ENCODE data around the gene SCN3B.
"Not testable (repeated sequence)": the region's sequence is repeated elsewhere in the genome, so short reads cannot be mapped to it uniquely, and the experiment has no call there.

Gene SCN3B

GRCh38 chr11:123683428-123684170, 29.2 kb upstream of the SCN3B start:
- TF ChIP-seq POLR2AphosphoS5 (IDR thresholded peaks at IDR 0.05; ENCODE audit: low read depth, low read length) (no peak), POLR2A (IDR thresholded peaks at IDR 0.05; ENCODE audit: low read depth, low read length) (no peak), TAF1 (IDR thresholded peaks at IDR 0.05; ENCODE audit: borderline replicate concordance, low read depth, low read length) (no peak)
- DNase-seq (ENCODE audit: insufficient read length) (no peak), FAIRE-seq (no peak)

- TF ChIP-seq POLR2AphosphoS5 (IDR thresholded peaks at IDR 0.05; ENCODE audit: low read depth, low read length): no peak
- TF ChIP-seq POLR2A (IDR thresholded peaks at IDR 0.05; ENCODE audit: low read depth, low read length): no peak
- TF ChIP-seq TAF1 (IDR thresholded peaks at IDR 0.05; ENCODE audit: borderline replicate concordance, low read depth, low read length): no peak
- FAIRE-seq: no peak
Measured at GRCh38 chr11:123682696-123683410, 28.4 kb upstream of the SCN3B start.

GRCh38 chr11:123681030-123681429, 26.6 kb upstream of the SCN3B start:
- TF ChIP-seq TAF1 (IDR thresholded peaks at IDR 0.05; ENCODE audit: borderline replicate concordance, low read depth, low read length): no peak
- no peak for TF ChIP-seq POLR2A (IDR thresholded peaks at IDR 0.05; ENCODE audit: low read depth, low read length)
- no peak for TF ChIP-seq POLR2AphosphoS5 (IDR thresholded peaks at IDR 0.05; ENCODE audit: low read depth, low read length)
- DNase-seq (ENCODE audit: insufficient read length): no peak
- FAIRE-seq: no peak

More at GRCh38 chr11:123682696-123683410, 28.4 kb upstream of the SCN3B start:
- DNase-seq (ENCODE audit: insufficient read length): no peak

- FAIRE-seq (no peak), DNase-seq (ENCODE audit: insufficient read length) (no peak)
- no peak for TF ChIP-seq TAF1 (IDR thresholded peaks at IDR 0.05; ENCODE audit: borderline replicate concordance, low read depth, low read length)
- no peak for TF ChIP-seq POLR2AphosphoS5 (IDR thresholded peaks at IDR 0.05; ENCODE audit: low read depth, low read length)
- TF ChIP-seq POLR2A (IDR thresholded peaks at IDR 0.05; ENCODE audit: low read depth, low read length): no peak
Measured at GRCh38 chr11:123678246-123678645, 23.8 kb upstream of the SCN3B start.

- DNase-seq (ENCODE audit: insufficient read length): no peak
- FAIRE-seq: no peak
- TF ChIP-seq POLR2AphosphoS5 (IDR thresholded peaks at IDR 0.05; ENCODE audit: low read depth, low read length) (no peak), POLR2A (IDR thresholded peaks at IDR 0.05; ENCODE audit: low read depth, low read length) (no peak), TAF1 (IDR thresholded peaks at IDR 0.05; ENCODE audit: borderline replicate concordance, low read depth, low read length) (no peak)
Measured at GRCh38 chr11:123677510-123677909, 23.1 kb upstream of the SCN3B start.

GRCh38 chr11:123674297-123674696, 19.9 kb upstream of the SCN3B start:
- TF ChIP-seq POLR2AphosphoS5 (IDR thresholded peaks at IDR 0.05; ENCODE audit: low read depth, low read length) (no peak), POLR2A (IDR thresholded peaks at IDR 0.05; ENCODE audit: low read depth, low read length) (no peak), TAF1 (IDR thresholded peaks at IDR 0.05; ENCODE audit: borderline replicate concordance, low read depth, low read length) (no peak)
- FAIRE-seq (no peak), DNase-seq (ENCODE audit: insufficient read length) (no peak)

GRCh38 chr11:123672568-123672967, 18.1 kb upstream of the SCN3B start:
- no peak for FAIRE-seq
- DNase-seq (ENCODE audit: insufficient read length): no peak
- TF ChIP-seq POLR2A (IDR thresholded peaks at IDR 0.05; ENCODE audit: low read depth, low read length): no peak
- no peak for TF ChIP-seq TAF1 (IDR thresholded peaks at IDR 0.05; ENCODE audit: borderline replicate concordance, low read depth, low read length)
- no peak for TF ChIP-seq POLR2AphosphoS5 (IDR thresholded peaks at IDR 0.05; ENCODE audit: low read depth, low read length)

- DNase-seq (ENCODE audit: insufficient read length) (no peak), FAIRE-seq (no peak)
- TF ChIP-seq POLR2A (IDR thresholded peaks at IDR 0.05; ENCODE audit: low read depth, low read length) (no peak), POLR2AphosphoS5 (IDR thresholded peaks at IDR 0.05; ENCODE audit: low read depth, low read length) (no peak), TAF1 (IDR thresholded peaks at IDR 0.05; ENCODE audit: borderline replicate concordance, low read depth, low read length) (no peak)
Measured at GRCh38 chr11:123671534-123671933, 17.1 kb upstream of the SCN3B start.

- TF ChIP-seq POLR2A (IDR thresholded peaks at IDR 0.05; ENCODE audit: low read depth, low read length) (no peak), TAF1 (IDR thresholded peaks at IDR 0.05; ENCODE audit: borderline replicate concordance, low read depth, low read length) (no peak), POLR2AphosphoS5 (IDR thresholded peaks at IDR 0.05; ENCODE audit: low read depth, low read length) (no peak)
- FAIRE-seq: no peak
- DNase-seq (ENCODE audit: insufficient read length): no peak
Measured at GRCh38 chr11:123670081-123670480, 15.7 kb upstream of the SCN3B start.

GRCh38 chr11:123665306-123665705, 10.9 kb upstream of the SCN3B start:
- FAIRE-seq (no peak), DNase-seq (ENCODE audit: insufficient read length) (no peak)
- no peak for TF ChIP-seq POLR2AphosphoS5 (IDR thresholded peaks at IDR 0.05; ENCODE audit: low read depth, low read length)
- no peak for TF ChIP-seq TAF1 (IDR thresholded peaks at IDR 0.05; ENCODE audit: borderline replicate concordance, low read depth, low read length)
- no peak for TF ChIP-seq POLR2A (IDR thresholded peaks at IDR 0.05; ENCODE audit: low read depth, low read length)

- not testable (repeated sequence) for DNase-seq (ENCODE audit: insufficient read length)
- peak; percentile 97 for FAIRE-seq
Measured at GRCh38 chr11:123659965-123660364, 5.5 kb upstream of the SCN3B start.

- FAIRE-seq (no peak), DNase-seq (ENCODE audit: insufficient read length) (no peak)
- no peak for TF ChIP-seq POLR2AphosphoS5 (IDR thresholded peaks at IDR 0.05; ENCODE audit: low read depth, low read length)
- TF ChIP-seq TAF1 (IDR thresholded peaks at IDR 0.05; ENCODE audit: borderline replicate concordance, low read depth, low read length): no peak
- no peak for TF ChIP-seq POLR2A (IDR thresholded peaks at IDR 0.05; ENCODE audit: low read depth, low read length)
Measured at GRCh38 chr11:123659311-123659710, 4.9 kb upstream of the SCN3B start.
